ENCODE results near the gene TENT5C.

Gene TENT5C

GRCh38 chr1:117657949-117658660 is 52.3 kb downstream of the TENT5C start:
- no peak for DNase-seq

GRCh38 chr1:117658676-117659075 is 52.8 kb downstream of the TENT5C start:
- DNase-seq = no peak

DNA sequence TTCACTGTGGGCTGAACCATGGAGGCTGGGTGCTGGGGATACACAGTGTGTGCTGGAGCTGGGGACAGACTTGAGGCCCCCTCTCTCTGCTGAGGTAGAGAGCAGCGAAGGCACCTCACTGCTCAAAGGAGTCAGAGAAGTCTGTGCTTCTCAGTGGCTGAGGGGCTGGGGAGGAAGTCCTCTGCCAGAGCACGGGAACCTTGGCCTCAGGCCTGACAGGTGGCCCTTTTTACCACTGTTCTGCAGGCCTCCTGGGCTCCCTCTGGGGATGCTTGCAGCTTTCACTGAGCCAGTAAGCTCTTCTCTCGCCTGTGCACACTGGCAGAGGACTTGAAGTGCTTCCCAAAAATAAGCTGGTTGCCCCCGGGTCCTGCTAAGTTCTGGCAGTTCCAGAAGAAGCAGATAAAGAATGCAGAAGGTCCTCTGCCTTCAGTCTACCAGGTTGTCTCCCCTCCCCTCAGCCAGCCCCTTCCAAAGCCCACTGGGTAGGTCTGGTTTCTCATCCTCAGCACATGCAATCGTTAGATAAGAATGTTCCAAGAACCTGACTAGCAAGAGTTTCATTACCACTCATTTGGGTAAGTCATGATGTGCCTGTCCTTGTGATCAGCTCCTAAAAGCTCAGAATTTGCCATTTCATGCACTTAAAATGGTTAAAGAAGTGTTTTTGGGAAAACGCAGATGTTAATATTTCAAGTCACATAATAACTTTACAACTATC is 53.9 kb downstream of the TENT5C start:
- no peak for DNase-seq

- DNase-seq = no peak
Observed at GRCh38 chr1:117660271-117660965, 54.6 kb downstream of the TENT5C start.

DNA sequence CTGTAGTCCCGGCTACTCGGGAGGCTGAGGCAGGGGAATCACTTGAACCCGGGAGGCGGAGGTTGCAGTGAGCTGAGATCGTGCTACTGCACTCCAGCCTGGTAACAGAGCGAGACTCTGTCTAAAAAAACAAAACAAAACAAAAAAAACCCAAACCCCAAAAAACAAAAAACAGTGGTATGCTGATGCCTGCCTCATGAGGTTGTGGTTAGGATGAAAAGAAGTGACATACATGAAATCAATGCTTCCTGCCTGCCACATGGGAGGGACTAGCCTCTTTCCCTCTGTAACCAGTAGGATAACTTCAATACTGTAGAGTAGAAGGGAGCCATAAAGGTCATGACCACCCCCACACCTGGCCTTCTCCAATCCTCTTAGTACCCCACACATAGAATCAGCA is 55.2 kb downstream of the TENT5C start:
- DNase-seq = no peak

GRCh38 chr1:117662667-117663066 is 56.8 kb downstream of the TENT5C start:
- no peak for DNase-seq

- DNase-seq = no peak
Observed at GRCh38 chr1:117663156-117663902, 57.5 kb downstream of the TENT5C start.

GRCh38 chr1:117664314-117664713 is 58.5 kb downstream of the TENT5C start:
- DNase-seq = no peak

DNA sequence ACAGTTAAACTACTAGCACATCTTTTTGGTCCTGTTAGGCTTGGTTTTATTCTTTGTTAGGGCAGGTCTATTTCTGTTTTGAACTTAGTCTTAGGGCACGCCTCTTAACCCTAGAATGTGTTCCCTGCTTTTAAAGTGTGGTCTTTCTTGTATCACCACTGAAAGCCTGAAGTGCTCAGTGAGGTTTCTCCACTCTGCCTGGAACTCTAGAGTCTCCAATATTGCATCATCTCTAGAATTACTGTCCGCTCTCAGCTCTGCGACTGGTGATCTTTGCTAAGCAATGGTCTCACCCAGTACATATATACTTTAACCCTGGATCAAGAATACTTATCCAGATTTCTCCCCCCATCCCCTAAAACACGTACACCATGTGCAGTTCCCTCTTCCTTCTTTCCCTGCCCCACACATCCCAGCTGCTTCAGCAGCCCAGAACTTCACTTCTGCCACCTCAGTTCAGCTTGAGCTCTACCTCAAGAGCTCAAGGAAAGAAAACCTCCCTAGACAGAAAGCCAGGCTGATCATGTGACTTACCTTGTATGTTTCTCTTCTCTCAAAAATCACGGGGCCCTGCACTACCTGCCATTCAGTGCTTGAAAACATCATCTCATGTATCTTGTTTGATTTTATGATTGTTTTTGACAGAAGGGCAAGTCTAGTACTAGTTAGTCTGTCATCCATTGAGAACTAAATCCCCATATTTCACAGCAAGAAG is 59.9 kb downstream of the TENT5C start:
- DNase-seq = no peak

- no peak for DNase-seq
Observed at GRCh38 chr1:117669572-117669971, 63.7 kb downstream of the TENT5C start.

GRCh38 chr1:117670976-117671780 is 65.3 kb downstream of the TENT5C start:
- no peak for DNase-seq

DNA sequence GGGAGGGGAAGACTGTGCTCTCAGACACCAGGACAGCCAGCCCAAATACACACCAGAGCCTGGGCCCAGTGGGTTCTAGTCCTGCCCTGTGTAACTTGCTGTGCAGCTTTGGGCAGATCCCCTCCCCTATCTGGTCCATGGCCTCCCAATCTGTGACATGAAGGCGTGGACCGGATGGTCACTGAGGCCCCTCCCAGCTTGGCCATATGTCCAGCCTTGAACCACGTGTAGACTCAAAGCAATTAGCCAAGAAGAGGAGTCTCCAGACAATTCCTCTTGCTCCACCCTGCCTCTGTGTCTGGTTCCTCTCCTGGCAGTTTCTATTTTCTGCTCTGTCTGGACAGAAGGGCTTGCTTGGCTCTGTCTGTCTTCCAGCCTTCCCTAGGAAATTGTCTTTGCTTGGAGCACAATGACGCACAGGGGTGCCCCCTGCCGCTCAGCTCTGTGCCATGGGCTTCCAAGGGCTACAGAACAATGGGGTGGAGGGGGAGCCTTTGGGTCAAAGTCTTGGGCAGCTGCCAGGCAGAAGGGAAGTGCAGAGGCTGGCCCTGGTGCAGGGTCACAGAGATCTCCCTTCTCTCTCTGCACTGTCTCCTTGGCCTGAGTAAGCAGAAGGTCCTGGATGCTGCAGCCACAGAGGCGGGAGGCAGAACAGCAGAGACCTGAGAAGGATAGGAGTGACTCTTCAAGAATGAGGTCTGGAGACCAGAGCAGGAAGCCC is 66.1 kb downstream of the TENT5C start:
- DNase-seq = peak; percentile 2 to 30 (median 11)

- no peak for DNase-seq
Observed at GRCh38 chr1:117672756-117673155, 66.9 kb downstream of the TENT5C start.

GRCh38 chr1:117673405-117673804 is 67.6 kb downstream of the TENT5C start:
- DNase-seq = no peak

- DNase-seq = no peak
Observed at GRCh38 chr1:117674521-117675400, 68.9 kb downstream of the TENT5C start.

DNA sequence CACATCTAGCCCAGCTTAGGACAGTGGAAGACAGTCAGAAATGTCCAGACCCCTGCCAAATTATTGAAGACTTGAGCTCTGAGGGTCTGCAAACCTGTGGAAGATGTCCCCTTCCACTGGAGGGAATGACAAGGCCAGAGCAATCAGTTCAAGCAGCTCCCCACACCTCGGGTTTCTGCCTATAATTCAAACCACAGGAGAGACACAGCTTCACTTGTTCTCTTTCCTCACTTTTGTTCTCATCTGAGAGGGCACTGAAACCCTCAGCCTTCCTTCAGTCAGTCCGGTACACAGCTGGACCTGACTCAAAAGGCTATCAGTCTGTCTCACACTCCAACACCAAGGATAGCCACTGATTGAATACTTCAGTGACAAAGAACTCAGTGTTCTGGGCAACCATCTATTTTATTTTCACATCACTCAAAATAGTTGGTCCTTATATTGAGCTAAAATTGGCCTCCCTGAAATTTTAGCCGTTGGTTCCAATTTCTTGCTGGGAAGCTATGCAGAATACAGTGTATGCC is 70.1 kb downstream of the TENT5C start:
- DNase-seq = no peak

- DNase-seq = no peak
Observed at GRCh38 chr1:117676615-117677130, 70.8 kb downstream of the TENT5C start.
